H1 (cell line): Measurements from ENCODE around the gene LMTK3.

Source experiments
- CTCF ChIP-seq, 3 experiments: IDR thresholded peaks; 1 replicate in 2 of 3; 2 replicates in 1 of 3; pipeline versions ENCODE4 v1.5.1 to v1.6.1; 2011; ENCODE audit warnings: low read length in 3 of 3, mild to moderate bottlenecking in 3 of 3, inconsistent platforms in 2 of 3, low read depth in 1 of 3, moderate library complexity in 1 of 3; ENCODE audit not compliant: insufficient read depth in 1 of 3; ENCODE audit errors: control extremely low read depth in 1 of 3
- TAF7 ChIP-seq: optimal IDR thresholded peaks from 2 replicates; pipeline ENCODE3; 2011; ENCODE audit warnings: low read depth, mild to moderate bottlenecking, inconsistent platforms, low read length, moderate library complexity, borderline replicate concordance

- TF ChIP-seq CTCF (IDR thresholded peaks at IDR 0.05; ENCODE audit: control extremely low read depth in 1 of 3, insufficient read depth in 1 of 3, low read depth in 1 of 3, low read length in 3 of 3): no peak
- no peak for TF ChIP-seq TAF7
Observed at GRCh38 chr19:48493718-48494401, 17.8 kb downstream of the LMTK3 start.
